Activated T-cell treated with anti-CD3 and anti-CD28 coated beads for 24 hours (primary cell): ENCODE results near the gene NPDC1.

Experiments
- DNase-seq: peaks from one replicate; pipeline ENCODE4 v3.0.0-alpha.2; 2020; ENCODE audit warnings: low read depth

Gene NPDC1

GRCh38 chr9:137046088-137046787 is at the start of gene NPDC1:
TSS of gene NPDC1 (minus strand) at chr9:137046177. CDS start at chr9:137045989, 188 bp downstream.
- DNase-seq = peak; percentile 74

GRCh38 chr9:137089232-137089947 is 43.4 kb upstream of the NPDC1 start:
- no peak for DNase-seq

- DNase-seq = no peak
Observed at GRCh38 chr9:137088121-137088520, 42.1 kb upstream of the NPDC1 start.

- no peak for DNase-seq
Observed at GRCh38 chr9:137087409-137087925, 41.5 kb upstream of the NPDC1 start.

- DNase-seq = peak; percentile 99
Observed at GRCh38 chr9:137086531-137087408, 40.8 kb upstream of the NPDC1 start, which contains the start of gene MAN1B1. TSS of gene MAN1B1 (plus strand) at chr9:137086985. CDS start at chr9:137087000, 15 bp downstream.

GRCh38 chr9:137085920-137086530 is 40.0 kb upstream of the NPDC1 start:
- DNase-seq = no peak

GRCh38 chr9:137084526-137084925 is 38.5 kb upstream of the NPDC1 start:
- DNase-seq = no peak

- no peak for DNase-seq
Observed at GRCh38 chr9:137083394-137084004, 37.5 kb upstream of the NPDC1 start.

GRCh38 chr9:137082925-137083290 is 36.9 kb upstream of the NPDC1 start:
- DNase-seq = no peak

GRCh38 chr9:137082222-137082924 is 36.4 kb upstream of the NPDC1 start:
- no peak for DNase-seq

GRCh38 chr9:137080260-137081122 is 34.5 kb upstream of the NPDC1 start:
- no peak for DNase-seq

- DNase-seq = no peak
Observed at GRCh38 chr9:137079401-137079787, 33.4 kb upstream of the NPDC1 start.

- DNase-seq = no peak
Observed at GRCh38 chr9:137078701-137079400, 32.9 kb upstream of the NPDC1 start.

GRCh38 chr9:137077758-137078693 is 32.0 kb upstream of the NPDC1 start:
- DNase-seq = no peak

GRCh38 chr9:137077010-137077747 is 31.2 kb upstream of the NPDC1 start, which contains the start of gene UAP1L1:
TSS of gene UAP1L1 (plus strand) at chr9:137077517. CDS start at chr9:137077533, 16 bp downstream.
- DNase-seq = no peak

- no peak for DNase-seq
Observed at GRCh38 chr9:137076636-137077009, 30.6 kb upstream of the NPDC1 start.

- no peak for DNase-seq
Observed at GRCh38 chr9:137075275-137075775, 29.3 kb upstream of the NPDC1 start.
